ENCODE data around the gene ZNF536.

ZNF536 gene

GRCh38 chr19:30522341-30522740, 150.2 kb downstream of the ZNF536 start:
- TF ChIP-seq, protein P1, sequence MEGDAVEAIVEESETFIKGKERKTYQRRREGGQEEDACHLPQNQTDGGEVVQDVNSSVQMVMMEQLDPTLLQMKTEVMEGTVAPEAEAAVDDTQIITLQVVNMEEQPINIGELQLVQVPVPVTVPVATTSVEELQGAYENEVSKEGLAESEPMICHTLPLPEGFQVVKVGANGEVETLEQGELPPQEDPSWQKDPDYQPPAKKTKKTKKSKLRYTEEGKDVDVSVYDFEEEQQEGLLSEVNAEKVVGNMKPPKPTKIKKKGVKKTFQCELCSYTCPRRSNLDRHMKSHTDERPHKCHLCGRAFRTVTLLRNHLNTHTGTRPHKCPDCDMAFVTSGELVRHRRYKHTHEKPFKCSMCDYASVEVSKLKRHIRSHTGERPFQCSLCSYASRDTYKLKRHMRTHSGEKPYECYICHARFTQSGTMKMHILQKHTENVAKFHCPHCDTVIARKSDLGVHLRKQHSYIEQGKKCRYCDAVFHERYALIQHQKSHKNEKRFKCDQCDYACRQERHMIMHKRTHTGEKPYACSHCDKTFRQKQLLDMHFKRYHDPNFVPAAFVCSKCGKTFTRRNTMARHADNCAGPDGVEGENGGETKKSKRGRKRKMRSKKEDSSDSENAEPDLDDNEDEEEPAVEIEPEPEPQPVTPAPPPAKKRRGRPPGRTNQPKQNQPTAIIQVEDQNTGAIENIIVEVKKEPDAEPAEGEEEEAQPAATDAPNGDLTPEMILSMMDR (IDR thresholded peaks at IDR 0.05) = no peak
- TF ChIP-seq ZFX (IDR thresholded peaks at IDR 0.05; ENCODE audit: borderline replicate concordance) = no peak
- H3K27ac ChIP-seq = no peak overlapping the region

DNA sequence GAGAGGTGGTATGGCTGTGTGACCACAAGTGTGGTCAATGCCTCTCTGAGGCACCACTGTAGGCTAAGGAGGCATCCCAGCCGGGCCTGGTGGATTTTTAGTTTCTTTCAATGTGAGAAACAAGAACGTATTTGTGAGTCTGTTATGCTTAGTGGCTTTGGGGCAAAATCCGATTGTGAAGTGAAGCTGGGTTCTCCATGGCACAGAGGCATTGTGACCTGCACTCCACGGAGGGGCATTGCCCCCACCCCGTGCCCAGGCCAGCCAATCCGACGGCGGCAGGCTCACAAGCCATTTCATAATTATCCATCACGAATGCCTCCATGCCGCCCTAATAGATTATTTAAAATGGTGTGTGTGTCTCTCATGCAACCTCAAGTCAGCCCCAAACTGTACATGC, 151.6 kb downstream of the ZNF536 start:
- no peak overlapping the region for H3K27ac ChIP-seq
- TF ChIP-seq ZFX (IDR thresholded peaks at IDR 0.05; ENCODE audit: borderline replicate concordance) = no peak
- TF ChIP-seq, protein P1 (IDR thresholded peaks at IDR 0.05) = no peak

- TF ChIP-seq ZFX (IDR thresholded peaks at IDR 0.05; ENCODE audit: borderline replicate concordance) = no peak
- TF ChIP-seq, protein P1 (IDR thresholded peaks at IDR 0.05) = no peak
- H3K27ac ChIP-seq = no peak overlapping the region
Observed at GRCh38 chr19:30525383-30525782, 153.2 kb downstream of the ZNF536 start.

GRCh38 chr19:30528919-30529318, 156.7 kb downstream of the ZNF536 start:
- H3K27ac ChIP-seq = no peak overlapping the region
- no peak for TF ChIP-seq ZFX (IDR thresholded peaks at IDR 0.05; ENCODE audit: borderline replicate concordance)
- TF ChIP-seq, protein P1 (IDR thresholded peaks at IDR 0.05) = no peak

DNA sequence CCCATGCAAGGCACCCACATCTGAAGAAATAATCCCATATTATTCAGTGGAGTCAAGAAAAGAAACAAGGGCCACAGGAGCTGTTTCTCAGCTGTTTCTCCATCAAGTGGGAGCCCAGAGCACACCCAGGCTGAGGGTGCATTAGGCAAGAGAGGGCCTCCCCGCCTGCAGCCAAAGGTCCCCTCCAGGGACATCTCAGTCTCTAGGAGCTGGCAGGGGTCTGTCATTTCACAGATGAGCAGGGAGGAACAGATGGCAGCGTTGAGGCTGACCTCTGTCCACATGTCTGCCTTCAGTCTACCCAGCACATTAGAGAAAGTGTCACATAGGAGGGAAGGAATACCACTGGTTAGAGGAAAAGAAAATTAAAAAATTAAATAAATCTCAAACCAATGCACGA, 157.7 kb downstream of the ZNF536 start:
- TF ChIP-seq, protein P1 (IDR thresholded peaks at IDR 0.05) = no peak
- no peak for TF ChIP-seq ZFX (IDR thresholded peaks at IDR 0.05; ENCODE audit: borderline replicate concordance)
- no peak overlapping the region for H3K27ac ChIP-seq

- no peak overlapping the region for H3K27ac ChIP-seq
- TF ChIP-seq, protein P1 (IDR thresholded peaks at IDR 0.05) = no peak
- no peak for TF ChIP-seq ZFX (IDR thresholded peaks at IDR 0.05; ENCODE audit: borderline replicate concordance)
Observed at GRCh38 chr19:30530751-30531150, 158.6 kb downstream of the ZNF536 start.

DNA sequence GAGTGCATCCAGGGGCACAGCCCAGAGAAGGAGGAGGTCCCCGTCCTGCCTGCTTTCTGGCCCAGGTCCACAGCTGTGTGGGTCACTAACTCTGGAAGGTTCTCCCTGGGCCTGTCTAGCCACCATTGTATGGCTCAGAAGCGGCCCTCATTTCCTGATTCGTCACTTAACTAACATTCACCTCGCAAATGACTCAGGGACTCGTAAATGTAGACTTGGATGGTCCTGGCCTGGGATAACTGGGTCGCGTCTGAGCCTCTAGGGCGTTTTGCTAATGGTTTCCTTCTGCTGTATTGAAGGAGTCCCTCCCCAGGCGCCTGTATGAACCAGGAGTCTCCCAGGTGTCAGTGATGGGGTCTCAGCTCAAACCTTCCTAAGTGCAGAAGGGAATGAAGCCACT, 162.8 kb downstream of the ZNF536 start:
- TF ChIP-seq ZFX (IDR thresholded peaks at IDR 0.05; ENCODE audit: borderline replicate concordance) = no peak
- TF ChIP-seq, protein P1 (IDR thresholded peaks at IDR 0.05) = no peak
- no peak overlapping the region for H3K27ac ChIP-seq
